GM23338 (cell line): Measurements from ENCODE around the gene AMPD2. TPM values are rescaled to one million over a fixed set of nuclear protein-coding genes. Genes with fewer than 3 reads are reported as not detected.
A peak's percentile ranks its signal among the peaks of the same experiment; 100 is the strongest.

ENCODE experiments used
- ATAC-seq: fragments of 200-7000 bp; cut with Tn5 transposase; 3 replicates; pipeline ENCODE4 v1.9.1; 2020
- DNase-seq: peaks from one replicate; pipeline ENCODE4 v3.0.0-alpha.2; 2015; ENCODE audit warnings: low spot score
- H2AFZ ChIP-seq: fragments of 200-600 bp; sonication (generic); 2 replicates; pipeline ENCODE4 v1.8.0; 2016; ENCODE audit warnings: antibody characterized with exemption, mild to moderate bottlenecking, moderate library complexity
- H3F3A ChIP-seq: fragments of 200-600 bp; sonication (generic); replicated peaks from 2 replicates; pipeline ENCODE4 v1.8.0; 2017; ENCODE audit warnings: antibody characterized with exemption, mixed run types, low read depth
- H3K27ac ChIP-seq: fragments of 200-600 bp; sonication (generic); 2 replicates; pipeline ENCODE4 v1.6.1; 2016; ENCODE audit warnings: low read depth
- H3K27me3 ChIP-seq: fragments of 200-600 bp; sonication (generic); 2 replicates; pipeline ENCODE4 v1.8.0; 2016; ENCODE audit warnings: mild to moderate bottlenecking, mixed run types, moderate library complexity; ENCODE audit not compliant: insufficient read depth
- H3K36me3 ChIP-seq: fragments of 200-600 bp; sonication (generic); 2 replicates; pipeline ENCODE4 v1.8.0; 2016; ENCODE audit warnings: mild to moderate bottlenecking; ENCODE audit not compliant: insufficient read depth
- H3K4me1 ChIP-seq: fragments of 200-600 bp; sonication (generic); 2 replicates; pipeline ENCODE4 v1.8.0; 2016; ENCODE audit warnings: mild to moderate bottlenecking, moderate library complexity; ENCODE audit not compliant: insufficient read depth
- H3K4me2 ChIP-seq: fragments of 200-600 bp; sonication (generic); 2 replicates; pipeline ENCODE4 v1.7.1; 2017; ENCODE audit warnings: mixed run types
- H3K4me3 ChIP-seq: fragments of 200-600 bp; sonication (generic); 2 replicates; pipeline ENCODE4 v1.6.1; 2016; ENCODE audit warnings: mixed run types
- H3K79me2 ChIP-seq: fragments of 200-600 bp; sonication (generic); replicated peaks from 2 replicates; pipeline ENCODE4 v1.8.0; 2017; ENCODE audit warnings: mild to moderate bottlenecking; ENCODE audit not compliant: insufficient read depth
- H3K9me2 ChIP-seq: fragments of 200-600 bp; sonication (generic); 2 replicates; pipeline ENCODE4 v1.8.0; 2017; ENCODE audit not compliant: insufficient read depth
- H4K20me1 ChIP-seq: fragments of 200-600 bp; sonication (generic); replicated peaks from 2 replicates; pipeline ENCODE4 v1.8.0; 2017; ENCODE audit warnings: mild to moderate bottlenecking; ENCODE audit not compliant: insufficient read depth
- H3K27ac Mint-ChIP-seq: 2 replicates; pipeline ENCODE4 v1.8.0; 2020; ENCODE audit warnings: inconsistent platforms, mild to moderate bottlenecking, moderate library complexity, mixed read lengths
- H3K27me3 Mint-ChIP-seq: 3 replicates; pipeline ENCODE4 v1.8.0; 2022; ENCODE audit warnings: low read depth, mild to moderate bottlenecking, moderate library complexity, mixed read lengths, inconsistent platforms; ENCODE audit not compliant: insufficient read depth, poor library complexity
- H3K36me3 Mint-ChIP-seq: 3 replicates; pipeline ENCODE4 v1.8.0; 2021; ENCODE audit warnings: low read depth, mild to moderate bottlenecking, inconsistent platforms, moderate library complexity, mixed read lengths
- H3K4me1 Mint-ChIP-seq: 3 replicates; pipeline ENCODE4 v1.8.0; 2020; ENCODE audit warnings: mild to moderate bottlenecking, inconsistent platforms, mixed read lengths
- H3K4me3 Mint-ChIP-seq: 3 replicates; pipeline ENCODE4 v1.8.0; 2021; ENCODE audit warnings: moderate library complexity, mild to moderate bottlenecking, inconsistent platforms, mixed read lengths
- H3K9me3 Mint-ChIP-seq: 3 replicates; pipeline ENCODE4 v1.8.0; 2020; ENCODE audit warnings: moderate library complexity, mild to moderate bottlenecking, inconsistent platforms, mixed read lengths
- CREB1 ChIP-seq: fragments of 250-450 bp; sonication (Bioruptor Pico); IDR thresholded peaks from 2 replicates; pipeline ENCODE4 v1.5.0; 2020; ENCODE audit warnings: low read depth, mild to moderate bottlenecking, moderate library complexity
- CTCF ChIP-seq, 2 experiments: fragments of 200-600 bp in 1 of 2; sonication (generic) in 1 of 2; conservative IDR thresholded peaks; 2 replicates each; pipeline versions ENCODE4 v1.5.1 to v1.6.1; 2016 to 2017; ENCODE audit warnings: antibody characterized with exemption in 2 of 2, low read depth in 2 of 2, mild to moderate bottlenecking in 2 of 2, moderate library complexity in 1 of 2
- ETS1 ChIP-seq: IDR thresholded peaks from 2 replicates; pipeline ENCODE4 v1.6.1; 2016; ENCODE audit warnings: antibody characterized with exemption
- EZH2phosphoT487 ChIP-seq: fragments of 200-600 bp; sonication (generic); IDR thresholded peaks from one replicate; pipeline ENCODE4 v1.8.1; 2018; ENCODE audit warnings: antibody characterized with exemption; ENCODE audit not compliant: unreplicated experiment
- JUNB ChIP-seq: IDR thresholded peaks from one replicate; pipeline ENCODE4 v1.6.1; 2016; ENCODE audit warnings: antibody characterized with exemption; ENCODE audit not compliant: unreplicated experiment
- POLR2AphosphoS5 ChIP-seq: IDR thresholded peaks from 2 replicates; pipeline ENCODE4 v1.6.1; 2016; ENCODE audit warnings: antibody characterized with exemption, low read depth
- STAT1 ChIP-seq: IDR thresholded peaks from one replicate; pipeline ENCODE4 v1.6.1; 2016; ENCODE audit warnings: antibody characterized with exemption; ENCODE audit not compliant: unreplicated experiment
- ZNF331 ChIP-seq: fragments of 250-450 bp; sonication (Bioruptor Pico); IDR thresholded peaks from 2 replicates; pipeline ENCODE4 v1.5.0; 2020; ENCODE audit warnings: low read depth, mild to moderate bottlenecking, moderate library complexity
- ZNF462 ChIP-seq: fragments of 250-450 bp; sonication (Bioruptor Pico); IDR thresholded peaks from 2 replicates; pipeline ENCODE4 v1.5.0; 2020; ENCODE audit warnings: mild to moderate bottlenecking, moderate library complexity
- polyA plus RNA-seq: library from polyadenylated mRNA; unstranded; fragments of >200 nt; fragmentation: Nextera tagmentation; extraction: Ambion mirVana; gene quantifications from 2 replicates; pipeline ENCODE4 v1.2.1, GENCODE V29; 2016
- total RNA-seq: library from RNA; depleted of rRNA; stranded (reverse); fragments of >200 nt; shearing (Covaris generic); gene quantifications from 2 replicates; pipeline ENCODE4 v1.2.3, GENCODE V29; 2014

The AMPD2 gene
- total and polyA plus RNA-seq, 2 experiments from 2014 or later, result 24.5 to 62.1 TPM

- DNase-seq (no peak), ATAC-seq (no peak)
- TF ChIP-seq STAT1 (no peak), EZH2phosphoT487 (no peak), JUNB (no peak), ZNF331 (CRISPR knock-in tag) (no peak), ZNF462 (CRISPR knock-in tag) (no peak)
- Histone ChIP-seq H3F3A (no peaks in the 10 kb centered on the region), H3K4me2 (no peak overlapping the region), H4K20me1 (no peaks in the 10 kb centered on the region), H3K4me3 (no peak overlapping the region), H3K27ac (no peak overlapping the region), H3K27me3 (no peaks in the 10 kb centered on the region), H3K4me1 (peaks cover 19% of the 10 kb centered on the region), H3K36me3 (no peaks in the 10 kb centered on the region), H3K79me2 (peaks cover 13% of the 10 kb centered on the region), H2AFZ (no peak overlapping the region), H3K9me2 (peaks cover 3% of the 10 kb centered on the region; the same call in 1 of the 2 replicates)
- peaks cover 31% of the 10 kb centered on the region for H3K4me1 Mint-ChIP-seq
- H3K9me3 Mint-ChIP-seq, result no peaks in the 10 kb centered on the region
- H3K4me3 Mint-ChIP-seq, result no peak overlapping the region
- no peak overlapping the region for H3K27ac Mint-ChIP-seq
- H3K27me3 Mint-ChIP-seq, result peaks cover 8% of the 10 kb centered on the region
- H3K36me3 Mint-ChIP-seq, result no peaks in the 10 kb centered on the region; the same call in 2 of the 3 replicates
Measured at GRCh38 chr1:109616391-109616790, 3.2 kb upstream of the AMPD2 start.

GRCh38 chr1:109617291-109617801 is 2.3 kb upstream of the AMPD2 start:
- H3K27ac ChIP-seq, result peak overlapping the region; percentile 75; the same call in 1 of the 2 replicates
- H3K36me3 ChIP-seq, result no peaks in the 10 kb centered on the region
- H3K27me3 ChIP-seq, result no peaks in the 10 kb centered on the region
- peaks cover 11% of the 10 kb centered on the region for H3K27me3 Mint-ChIP-seq
- no peak overlapping the region for H3K4me2 ChIP-seq
- H3K9me3 Mint-ChIP-seq, result no peaks in the 10 kb centered on the region
- no peaks in the 10 kb centered on the region for H3F3A ChIP-seq
- peaks cover 22% of the 10 kb centered on the region for H3K79me2 ChIP-seq
- peaks cover 25% of the 10 kb centered on the region for H3K4me1 ChIP-seq
- no peaks in the 10 kb centered on the region for H3K9me2 ChIP-seq
- DNase-seq (peak; percentile 52), ATAC-seq (peak; percentile 16)
- peaks cover 41% of the 10 kb centered on the region for H3K4me1 Mint-ChIP-seq
- no peaks in the 10 kb centered on the region; the same call in 2 of the 3 replicates for H3K36me3 Mint-ChIP-seq
- no peak for TF ChIP-seq ZNF331 (CRISPR knock-in tag)
- peak in 1 of 2 experiments; percentile 63; a peak in 2 of 4 replicates for TF ChIP-seq CTCF (conservative IDR thresholded peaks at IDR 0.05; ENCODE audit: low read depth in 2 of 2)
- TF ChIP-seq CREB1 (CRISPR knock-in tag), result no peak
- TF ChIP-seq POLR2AphosphoS5, result no peak
- no peak for TF ChIP-seq ETS1
- peak overlapping the region; percentile 39; the same call in 1 of the 2 replicates for H3K27ac Mint-ChIP-seq
- no peak overlapping the region for H3K4me3 Mint-ChIP-seq
- 0 out of 2 replicates have a peak, but pooled peaks cover 4% of the 10 kb centered on the region for H4K20me1 ChIP-seq
- H2AFZ ChIP-seq, result no peak overlapping the region
- H3K4me3 ChIP-seq, result no peak overlapping the region
